Measurements from ENCODE around the gene UAP1L1. TPM values are rescaled to one million over a fixed set of nuclear protein-coding genes. Genes with fewer than 3 reads are reported as not detected.

UAP1L1 gene
- total RNA-seq, 4 donors from 2014 or later: 3.6 to 5.8 (median 5.0) TPM

- WGBS: 88% methylated on average over 10 of the region's 23 CpGs
- H3K36me3 ChIP-seq: peaks cover 8 to 59% (median 48%) of the 10 kb centered on the region in 4 donors
- no peaks in the 10 kb centered on the region for H3K27me3 ChIP-seq
Observed at GRCh38 chr9:137040568-137040967, 36.7 kb upstream of the UAP1L1 start.

GRCh38 chr9:137041124-137041523, 36.2 kb upstream of the UAP1L1 start:
- no peak for DNase-seq (ENCODE audit: extremely low spot score)
- no peaks in the 10 kb centered on the region for H3K27me3 ChIP-seq
- WGBS: 65% methylated on average over 16 of the region's 16 CpGs
- intact Hi-C loops (cut with DNase I): no loop called here
- no peaks in the 10 kb centered on the region for H3K9me3 ChIP-seq
- peaks cover 28 to 37% (median 34%) of the 10 kb centered on the region in 4 donors for H3K4me1 ChIP-seq
- peak overlapping the region in 2 of 4 donors; percentile 0 to 58 for H3K27ac ChIP-seq (replicated peaks in 1 of 4)
- peak overlapping the region in 2 of 4 donors; percentile 16 to 20 for H3K4me3 ChIP-seq
- H3K36me3 ChIP-seq: peaks cover 8 to 59% (median 48%) of the 10 kb centered on the region in 4 donors
- TF ChIP-seq EP300 (IDR thresholded peaks at IDR 0.05): no peak
- TF ChIP-seq POLR2A (IDR thresholded peaks at IDR 0.05; ENCODE audit: low read depth): no peak
- TF ChIP-seq CTCF (IDR thresholded peaks at IDR 0.05): no peak
- no peak for TF ChIP-seq POLR2AphosphoS5 (IDR thresholded peaks at IDR 0.05)

More at GRCh38 chr9:137040568-137040967, 36.7 kb upstream of the UAP1L1 start:
- intact Hi-C loops (cut with DNase I): no loop called here
- no peak for DNase-seq (ENCODE audit: extremely low spot score)
- Histone ChIP-seq H3K4me3 (peak overlapping the region in 2 of 4 donors; percentile 16 to 20), H3K9me3 (no peaks in the 10 kb centered on the region), H3K27ac (replicated peaks in 1 of 4) (no peak overlapping the region), H3K4me1 (peaks cover 27 to 36% (median 31%) of the 10 kb centered on the region in 4 donors)
- TF ChIP-seq POLR2AphosphoS5 (IDR thresholded peaks at IDR 0.05) (no peak), POLR2A (IDR thresholded peaks at IDR 0.05; ENCODE audit: low read depth) (no peak), EP300 (IDR thresholded peaks at IDR 0.05) (no peak), CTCF (IDR thresholded peaks at IDR 0.05) (no peak)

GRCh38 chr9:137042751-137043727, 34.3 kb upstream of the UAP1L1 start:
- Histone ChIP-seq H3K27ac (replicated peaks in 1 of 4) (peak overlapping the region; percentile 47 to 73 (median 64)), H3K36me3 (peaks cover 8 to 48% (median 37%) of the 10 kb centered on the region in 4 donors), H3K9me3 (no peaks in the 10 kb centered on the region), H3K4me3 (peak overlapping the region; percentile 66 to 85 (median 71)), H3K4me1 (peaks cover 36 to 45% (median 42%) of the 10 kb centered on the region in 4 donors), H3K27me3 (peaks cover 0 to 15% (median 8%) of the 10 kb centered on the region in 4 donors)
- DNase-seq (ENCODE audit: extremely low spot score): no peak
- TF ChIP-seq POLR2AphosphoS5 (IDR thresholded peaks at IDR 0.05) (peak; percentile 39 to 51), CTCF (IDR thresholded peaks at IDR 0.05) (no peak)
- intact Hi-C loops (cut with DNase I): no loop called here
- WGBS: 71% methylated on average over 19 of the region's 36 CpGs

GRCh38 chr9:137044037-137044436, 33.3 kb upstream of the UAP1L1 start:
- H3K4me1 ChIP-seq: peaks cover 36 to 52% (median 48%) of the 10 kb centered on the region in 4 donors
- intact Hi-C loops (cut with DNase I): no loop called here
- WGBS: 93% methylated on average over 6 of the region's 12 CpGs
- peaks cover 8 to 38% (median 29%) of the 10 kb centered on the region in 4 donors for H3K36me3 ChIP-seq
- peak overlapping the region; percentile 47 to 73 (median 64) for H3K27ac ChIP-seq (replicated peaks in 1 of 4)
- peak overlapping the region; percentile 66 to 85 (median 71) for H3K4me3 ChIP-seq
- TF ChIP-seq EP300 (IDR thresholded peaks at IDR 0.05): no peak
- no peak for TF ChIP-seq POLR2A (IDR thresholded peaks at IDR 0.05; ENCODE audit: low read depth)
- no peak for TF ChIP-seq CTCF (IDR thresholded peaks at IDR 0.05)
- TF ChIP-seq POLR2AphosphoS5 (IDR thresholded peaks at IDR 0.05): no peak
- H3K27me3 ChIP-seq: peaks cover 0 to 25% (median 17%) of the 10 kb centered on the region in 4 donors
- DNase-seq (ENCODE audit: extremely low spot score): no peak
- H3K9me3 ChIP-seq: no peaks in the 10 kb centered on the region

All from esophagus muscularis mucosa (tissue), 4 donors.